Measurements from ENCODE around the gene FAHD1. TPM values are rescaled to one million over a fixed set of nuclear protein-coding genes. Genes with fewer than 3 reads are reported as not detected.
A peak's percentile ranks its signal among the peaks of the same experiment; 100 is the strongest.

FAHD1 gene
- total and polyA plus RNA-seq, 9 of the 15 experiments (the other 6 are each of a cell fraction or from before 2014, with no cell fraction given) = 2.2 to 20.9 (median 10.7) TPM

- no peak for TF ChIP-seq ZNF282 (CRISPR knock-in tag; IDR thresholded peaks at IDR 0.05)
- no peak for TF ChIP-seq ZNF143 (CRISPR knock-in tag; IDR thresholded peaks at IDR 0.05)
- TF ChIP-seq BRF1 (IDR thresholded peaks at IDR 0.05; ENCODE audit: borderline replicate concordance, extremely low read depth, insufficient read length) = no peak
- no peak for TF ChIP-seq TAF9B (IDR thresholded peaks at IDR 0.05; ENCODE audit: partially characterized antibody)
- no peak for TF ChIP-seq DEAF1 (CRISPR knock-in tag; IDR thresholded peaks at IDR 0.05)
- no peak for TF ChIP-seq C11orf30 (IDR thresholded peaks at IDR 0.05; ENCODE audit: low read depth)
- TF ChIP-seq FUS (optimal IDR thresholded peaks at IDR 0.05; ENCODE audit: low read depth, low read length) = peak; percentile 69
- no peak for TF ChIP-seq SMAD4 (CRISPR knock-in tag; conservative IDR thresholded peaks at IDR 0.05)
- TF ChIP-seq FOXP1 (CRISPR knock-in tag; IDR thresholded peaks at IDR 0.05) = no peak
- TF ChIP-seq ZNF395 (CRISPR knock-in tag; IDR thresholded peaks at IDR 0.05) = no peak
- TF ChIP-seq ZNF444 (CRISPR knock-in tag; IDR thresholded peaks at IDR 0.05) = no peak
- no peak for TF ChIP-seq SRF (CRISPR knock-in tag; IDR thresholded peaks at IDR 0.05)
- TF ChIP-seq KLF10 (CRISPR knock-in tag; IDR thresholded peaks at IDR 0.05) = no peak
- TF ChIP-seq CHD1 (IDR thresholded peaks at IDR 0.05; ENCODE audit: low read length) = peak; percentile 21
- TF ChIP-seq SP2 (IDR thresholded peaks at IDR 0.05; ENCODE audit: extremely low read depth, low read depth, low read length, poor library complexity, severe bottlenecking) = no peak
- no peak for TF ChIP-seq XRCC3 (IDR thresholded peaks at IDR 0.05)
- peak; percentile 41; the same call in 1 of the 2 replicates for TF ChIP-seq PKNOX1 (IDR thresholded peaks at IDR 0.05)
- TF ChIP-seq THAP7 (CRISPR knock-in tag; IDR thresholded peaks at IDR 0.05) = 0 out of 2 replicates have a peak, but pooled peaks have one; percentile 46
- TF ChIP-seq DPF2 (IDR thresholded peaks at IDR 0.05) = no peak
- TF ChIP-seq THRA (IDR thresholded peaks at IDR 0.05) = no peak
- peak; percentile 18 for TF ChIP-seq RBM22 (IDR thresholded peaks at IDR 0.05; ENCODE audit: low read depth, low read length, poor library complexity, severe bottlenecking)
These were observed 45.1 kb upstream of the FAHD1 start (continued) for GRCh38 chr16:1781758-1782407.

Measured in K562 (cell line).